Tibial nerve (tissue), 4 donors: Measurements from ENCODE around the gene FBXL16.

Experiments
- CTCF ChIP-seq, 5 experiments: fragments of 200-600 bp in 3 of 5; fragments of 450-650 bp in 2 of 5; sonication (generic) in 3 of 5; IDR thresholded peaks; one replicate each; pipeline ENCODE4 v1.5.1; 2016 to 2019; ENCODE audit warnings: antibody characterized with exemption in 5 of 5, mild to moderate bottlenecking in 3 of 5, moderate library complexity in 2 of 5
- EP300 ChIP-seq, 2 donors: sonication (generic); formaldehyde crosslinking; IDR thresholded peaks; one replicate each; pipeline ENCODE4 v1.6.1; 2017; ENCODE audit warnings: antibody characterized with exemption in 2 of 2, mild to moderate bottlenecking in 1 of 2
- POLR2A ChIP-seq, 2 donors: fragments of 450-650 bp; IDR thresholded peaks; one replicate each; pipeline ENCODE4 v1.6.1; 2017; ENCODE audit warnings: antibody characterized with exemption in 2 of 2, mild to moderate bottlenecking in 2 of 2, moderate library complexity in 2 of 2

GRCh38 chr16:740764-741505 is 35.3 kb upstream of the FBXL16 start, which contains the start of gene CIAO3:
- peak; percentile 94 to 99 (median 98) for TF ChIP-seq CTCF (IDR thresholded peaks at IDR 0.05)
- peak in 1 of 2 donors; percentile 56 for TF ChIP-seq POLR2A (IDR thresholded peaks at IDR 0.05)
- TF ChIP-seq EP300 (IDR thresholded peaks at IDR 0.05) = peak; percentile 88 to 100
